Glutamatergic neuron (in vitro differentiated cells): ENCODE data around the gene KRT86. TPM values are rescaled to one million over a fixed set of nuclear protein-coding genes. Genes with fewer than 3 reads are reported as not detected.

Experiments
- DNase-seq: peaks from one replicate; pipeline ENCODE4 v3.0.0; 2022
- H3K27ac Mint-ChIP-seq: one replicate; pipeline ENCODE4 v1.8.0; 2020; ENCODE audit warnings: mild to moderate bottlenecking, mixed read lengths, inconsistent platforms; ENCODE audit not compliant: unreplicated experiment
- H3K27me3 Mint-ChIP-seq: one replicate; pipeline ENCODE4 v1.8.0; 2020; ENCODE audit warnings: mild to moderate bottlenecking, moderate library complexity, mixed read lengths, inconsistent platforms; ENCODE audit not compliant: unreplicated experiment
- H3K36me3 Mint-ChIP-seq: one replicate; pipeline ENCODE4 v1.8.0; 2020; ENCODE audit warnings: mild to moderate bottlenecking, mixed read lengths, inconsistent platforms; ENCODE audit not compliant: unreplicated experiment
- H3K4me1 Mint-ChIP-seq: one replicate; pipeline ENCODE4 v1.8.0; 2020; ENCODE audit warnings: mild to moderate bottlenecking, low read depth, mixed read lengths, inconsistent platforms; ENCODE audit not compliant: unreplicated experiment
- H3K4me3 Mint-ChIP-seq: one replicate; pipeline ENCODE4 v1.8.0; 2020; ENCODE audit warnings: mild to moderate bottlenecking, mixed read lengths, inconsistent platforms; ENCODE audit not compliant: unreplicated experiment
- H3K9me3 Mint-ChIP-seq: one replicate; pipeline ENCODE4 v1.8.0; 2020; ENCODE audit warnings: mild to moderate bottlenecking, moderate library complexity, mixed read lengths, inconsistent platforms; ENCODE audit not compliant: unreplicated experiment
- total RNA-seq: library from RNA; stranded (reverse); fragmentation: NEBNext Ultra II Directional; extraction: Animal tissue kit (Norgen Biotek cat#: 25700); gene quantifications from one replicate; pipeline ENCODE4 v1.2.1, GENCODE V29; 2021; ENCODE audit not compliant: unreplicated experiment
- TF ChIP-seq, protein P1 (sequence below): fragments of 200-600 bp; sonication (generic); IDR thresholded peaks from one replicate; pipeline ENCODE4 v1.5.0; 2021; ENCODE audit not compliant: partially characterized antibody, unreplicated experiment

KRT86 gene
- total RNA-seq, 1 donor from 2014 or later, result not detected

DNA sequence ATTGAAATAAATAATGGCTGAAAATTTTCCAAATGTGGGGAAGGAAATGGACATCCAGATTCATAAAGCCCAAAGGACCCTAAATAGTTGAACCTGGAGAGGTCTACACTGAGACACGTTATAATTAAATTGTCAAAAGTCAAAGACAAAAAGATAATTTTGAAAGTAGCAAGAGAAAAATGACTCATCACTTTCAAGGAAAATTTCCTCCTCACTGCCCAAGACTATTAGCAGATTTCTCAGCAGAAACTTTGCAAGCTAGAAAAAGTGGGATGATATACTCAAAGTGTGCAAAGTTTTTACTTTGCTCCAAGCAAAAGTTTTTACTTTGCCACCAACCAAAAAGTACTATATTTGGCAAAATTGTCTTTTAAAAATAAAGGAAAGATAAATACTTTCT lies 62.6 kb downstream of the KRT86 start:
- no peak overlapping the region for H3K27ac Mint-ChIP-seq
- TF ChIP-seq, protein P1, sequence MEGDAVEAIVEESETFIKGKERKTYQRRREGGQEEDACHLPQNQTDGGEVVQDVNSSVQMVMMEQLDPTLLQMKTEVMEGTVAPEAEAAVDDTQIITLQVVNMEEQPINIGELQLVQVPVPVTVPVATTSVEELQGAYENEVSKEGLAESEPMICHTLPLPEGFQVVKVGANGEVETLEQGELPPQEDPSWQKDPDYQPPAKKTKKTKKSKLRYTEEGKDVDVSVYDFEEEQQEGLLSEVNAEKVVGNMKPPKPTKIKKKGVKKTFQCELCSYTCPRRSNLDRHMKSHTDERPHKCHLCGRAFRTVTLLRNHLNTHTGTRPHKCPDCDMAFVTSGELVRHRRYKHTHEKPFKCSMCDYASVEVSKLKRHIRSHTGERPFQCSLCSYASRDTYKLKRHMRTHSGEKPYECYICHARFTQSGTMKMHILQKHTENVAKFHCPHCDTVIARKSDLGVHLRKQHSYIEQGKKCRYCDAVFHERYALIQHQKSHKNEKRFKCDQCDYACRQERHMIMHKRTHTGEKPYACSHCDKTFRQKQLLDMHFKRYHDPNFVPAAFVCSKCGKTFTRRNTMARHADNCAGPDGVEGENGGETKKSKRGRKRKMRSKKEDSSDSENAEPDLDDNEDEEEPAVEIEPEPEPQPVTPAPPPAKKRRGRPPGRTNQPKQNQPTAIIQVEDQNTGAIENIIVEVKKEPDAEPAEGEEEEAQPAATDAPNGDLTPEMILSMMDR, result no peak
- H3K4me3 Mint-ChIP-seq, result no peak overlapping the region
- DNase-seq, result no peak
- no peaks in the 10 kb centered on the region for H3K9me3 Mint-ChIP-seq
- H3K36me3 Mint-ChIP-seq, result no peaks in the 10 kb centered on the region
- no peaks in the 10 kb centered on the region for H3K4me1 Mint-ChIP-seq
- H3K27me3 Mint-ChIP-seq, result peaks cover 4% of the 10 kb centered on the region

DNA sequence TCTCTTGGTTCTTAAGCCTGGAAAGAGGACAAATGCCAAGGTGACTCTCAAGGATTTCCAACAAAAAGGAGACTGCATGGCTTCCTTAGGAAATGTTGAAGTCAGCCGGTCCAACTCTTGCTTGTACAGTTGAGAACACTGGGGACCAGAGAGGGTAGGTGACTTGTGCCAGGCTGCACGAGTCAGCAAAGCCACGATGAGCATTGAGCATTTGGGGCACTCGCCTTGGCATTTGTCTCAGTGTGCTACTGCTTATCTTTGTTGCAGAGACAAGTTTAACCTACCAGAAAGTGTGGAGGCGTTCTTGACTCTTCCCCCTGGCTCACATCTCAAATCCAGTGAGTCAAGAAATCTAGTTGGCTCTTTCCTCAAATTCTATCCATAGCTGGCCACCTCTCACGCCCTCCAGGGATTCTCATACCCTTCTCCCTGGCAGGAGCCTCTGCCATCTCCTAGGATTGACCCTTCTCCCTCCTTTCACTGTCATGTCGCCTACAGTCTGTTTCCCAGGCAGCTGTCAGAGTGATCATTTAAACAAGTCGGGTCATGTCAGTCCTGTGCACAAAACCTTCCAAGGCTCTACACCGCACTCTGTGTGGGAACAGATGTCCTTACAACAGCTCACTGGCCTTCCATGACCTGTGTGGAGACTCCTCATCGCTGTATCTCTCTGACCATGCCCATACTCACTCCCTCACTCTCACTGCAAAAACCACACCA lies 64.0 kb downstream of the KRT86 start:
- H3K9me3 Mint-ChIP-seq, result no peaks in the 10 kb centered on the region
- no peaks in the 10 kb centered on the region for H3K4me1 Mint-ChIP-seq
- no peaks in the 10 kb centered on the region for H3K36me3 Mint-ChIP-seq
- H3K4me3 Mint-ChIP-seq, result no peak overlapping the region
- H3K27ac Mint-ChIP-seq, result no peak overlapping the region
- TF ChIP-seq, protein P1, result no peak
- peaks cover 6% of the 10 kb centered on the region for H3K27me3 Mint-ChIP-seq
- DNase-seq, result no peak

DNA sequence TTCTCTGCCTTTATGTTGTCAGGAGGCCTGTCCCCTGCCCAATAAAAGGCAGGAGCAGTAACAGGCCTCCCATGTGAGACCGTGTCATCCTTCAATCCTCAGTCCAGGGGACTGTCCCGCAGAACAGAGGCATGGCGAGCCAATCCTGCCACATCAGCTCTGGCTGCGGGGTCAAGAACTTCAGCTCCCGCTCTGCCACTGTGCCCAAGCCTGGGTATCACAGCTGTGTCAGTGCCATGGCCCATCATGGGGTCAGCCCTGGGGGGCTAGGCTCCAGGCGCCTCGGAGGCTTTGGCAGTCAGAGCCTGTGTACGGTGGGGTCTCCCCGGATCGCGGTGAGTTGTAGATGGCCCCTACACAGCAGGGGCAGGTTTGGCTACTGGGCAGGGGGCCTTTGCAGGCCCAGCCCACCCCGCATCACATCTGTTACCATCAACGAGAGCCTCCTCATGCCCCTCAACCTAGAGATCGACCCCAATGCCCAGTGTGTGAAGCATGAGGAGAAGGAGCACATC lies 66.7 kb downstream of the KRT86 start:
- Mint-ChIP-seq H3K9me3 (no peaks in the 10 kb centered on the region), H3K36me3 (no peaks in the 10 kb centered on the region), H3K4me3 (no peak overlapping the region), H3K27me3 (peaks cover 6% of the 10 kb centered on the region), H3K27ac (no peak overlapping the region), H3K4me1 (no peaks in the 10 kb centered on the region)
- TF ChIP-seq, protein P1, result no peak
- no peak for DNase-seq

DNA sequence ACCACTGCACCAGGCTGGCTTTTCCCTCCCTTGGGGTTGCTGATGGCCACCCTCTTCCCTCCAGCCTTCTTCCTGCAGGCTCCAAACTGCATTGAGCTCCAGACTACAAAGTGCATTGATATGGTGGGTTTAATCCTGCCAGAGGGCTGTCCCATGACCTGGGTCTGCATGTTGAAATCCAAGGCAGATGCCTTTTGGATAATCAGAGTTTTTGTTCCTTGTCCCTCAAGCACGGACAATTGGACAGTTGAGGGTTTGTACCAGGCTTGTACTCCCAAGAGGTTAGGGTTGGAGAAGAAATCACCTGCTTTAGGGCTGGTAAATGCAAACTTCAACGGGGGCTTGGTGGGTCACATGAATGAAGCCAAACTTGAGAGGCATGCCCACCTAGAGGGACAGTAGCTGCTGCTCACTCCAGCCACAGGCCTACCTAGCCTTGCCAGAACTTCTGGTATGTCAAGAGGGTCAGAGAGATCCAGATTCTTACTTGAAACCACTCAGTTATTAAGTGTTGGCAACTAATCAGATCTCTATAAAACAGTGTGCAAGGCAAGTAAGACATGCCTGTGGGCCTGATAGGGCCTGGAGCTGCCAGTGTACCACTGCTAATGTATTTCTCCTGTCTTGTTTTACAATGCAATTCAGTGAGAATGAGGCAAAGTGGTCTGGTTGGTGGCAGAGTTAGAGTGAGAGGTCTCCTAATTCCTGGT lies 68.5 kb downstream of the KRT86 start:
- TF ChIP-seq, protein P1, result no peak
- H3K36me3 Mint-ChIP-seq, result no peaks in the 10 kb centered on the region
- no peak overlapping the region for H3K27ac Mint-ChIP-seq
- H3K27me3 Mint-ChIP-seq, result peaks cover 6% of the 10 kb centered on the region
- H3K4me3 Mint-ChIP-seq, result no peak overlapping the region
- DNase-seq, result no peak
- no peaks in the 10 kb centered on the region for H3K9me3 Mint-ChIP-seq
- H3K4me1 Mint-ChIP-seq, result no peaks in the 10 kb centered on the region

DNA sequence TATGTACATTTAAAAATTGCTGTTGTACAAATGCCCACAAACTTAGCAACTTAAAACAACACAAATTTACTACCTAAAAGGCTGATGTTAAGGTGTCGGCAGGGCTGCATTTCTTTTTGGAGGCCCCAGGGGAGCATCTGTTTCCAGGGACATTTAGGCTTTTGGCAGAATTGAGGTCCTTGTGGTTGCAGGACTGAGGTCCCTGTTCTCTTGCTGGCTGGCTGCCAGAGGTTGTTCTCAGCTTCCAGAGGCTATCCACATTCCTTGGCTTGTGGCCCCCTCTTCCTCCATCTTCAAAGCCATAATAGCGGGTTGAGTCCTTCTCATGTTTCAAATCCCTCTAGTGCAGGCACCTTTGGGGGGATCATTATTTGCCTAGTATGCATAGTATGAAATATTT lies 69.1 kb downstream of the KRT86 start:
- no peak overlapping the region for H3K27ac Mint-ChIP-seq
- H3K9me3 Mint-ChIP-seq, result no peaks in the 10 kb centered on the region
- peaks cover 6% of the 10 kb centered on the region for H3K27me3 Mint-ChIP-seq
- no peak for DNase-seq
- TF ChIP-seq, protein P1, result no peak
- no peak overlapping the region for H3K4me3 Mint-ChIP-seq
- no peaks in the 10 kb centered on the region for H3K36me3 Mint-ChIP-seq
- H3K4me1 Mint-ChIP-seq, result no peaks in the 10 kb centered on the region
